SH-SY5Y (cell line): ENCODE measurements around the gene TCP11L2.

ENCODE experiments used
- GATA2 ChIP-seq: IDR thresholded peaks from 2 replicates; pipeline ENCODE4 v1.6.1; 2011; ENCODE audit warnings: mild to moderate bottlenecking, low read depth, low read length
- GATA3 ChIP-seq: IDR thresholded peaks from 2 replicates; pipeline ENCODE4 v1.6.1; 2011; ENCODE audit warnings: low read depth, mild to moderate bottlenecking, low read length, moderate library complexity

TCP11L2 gene

DNA sequence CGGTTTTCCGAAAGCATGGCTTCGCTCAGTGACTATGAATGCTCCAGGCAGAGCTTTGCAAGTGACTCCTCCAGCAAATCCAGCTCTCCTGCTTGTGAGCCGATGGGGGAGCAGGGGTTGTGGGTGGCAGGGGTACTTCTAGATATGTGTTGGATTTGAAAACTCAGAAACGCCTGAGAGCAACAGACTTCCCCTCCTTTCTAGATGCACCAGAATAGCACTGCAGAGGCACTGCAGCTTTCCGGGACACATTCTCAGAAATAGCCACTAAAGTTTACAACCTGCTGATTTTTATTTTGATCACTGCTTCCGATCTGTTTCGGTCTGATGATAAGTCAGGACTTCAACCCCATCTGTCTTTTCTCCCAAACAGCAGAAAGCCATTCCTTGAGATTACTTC is 8.6 kb downstream of the TCP11L2 start:
- TF ChIP-seq GATA2: no peak
- no peak for TF ChIP-seq GATA3

- TF ChIP-seq GATA2: no peak
- no peak for TF ChIP-seq GATA3
Observed at GRCh38 chr12:106315523-106315922, 13.0 kb downstream of the TCP11L2 start.

DNA sequence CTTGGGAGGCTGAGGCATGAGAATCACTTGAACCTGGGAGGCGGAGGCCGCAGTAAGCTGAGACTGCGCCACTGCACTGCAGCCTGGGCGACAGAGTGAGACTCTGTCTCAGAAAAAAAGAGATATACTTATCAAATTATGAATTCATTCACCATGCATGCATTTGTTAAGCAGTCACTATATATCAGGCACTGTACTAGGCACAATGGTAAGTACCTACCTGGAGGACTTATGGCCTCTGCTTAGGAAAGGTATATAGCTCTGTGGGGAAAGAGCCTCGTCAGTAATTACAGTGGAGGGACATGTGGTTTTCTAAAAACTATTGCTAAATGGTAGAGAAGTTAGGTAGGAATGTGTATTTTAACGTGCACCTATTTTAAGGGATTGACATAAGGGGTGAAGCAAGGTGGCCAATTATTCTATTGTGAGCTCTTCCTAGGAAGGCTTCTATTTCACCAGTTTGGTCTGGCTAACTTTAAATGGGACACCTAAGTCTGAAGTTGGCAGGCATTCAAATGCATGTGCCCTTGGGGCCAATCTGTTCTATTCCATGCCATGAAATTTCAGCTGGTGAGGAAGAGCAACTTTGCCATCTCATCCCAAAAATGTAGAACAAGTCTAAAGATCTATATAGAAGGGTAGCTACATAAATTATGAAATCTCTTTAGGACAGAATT is 15.0 kb downstream of the TCP11L2 start:
- no peak for TF ChIP-seq GATA2
- TF ChIP-seq GATA3: no peak

- TF ChIP-seq GATA3: no peak
- no peak for TF ChIP-seq GATA2
Observed at GRCh38 chr12:106321139-106321850, 18.8 kb downstream of the TCP11L2 start.

- TF ChIP-seq GATA3 (no peak), GATA2 (no peak)
Observed at GRCh38 chr12:106323537-106323936, 21.0 kb downstream of the TCP11L2 start.

GRCh38 chr12:106327309-106327869 is 24.9 kb downstream of the TCP11L2 start:
- TF ChIP-seq GATA3: no peak
- no peak for TF ChIP-seq GATA2

DNA sequence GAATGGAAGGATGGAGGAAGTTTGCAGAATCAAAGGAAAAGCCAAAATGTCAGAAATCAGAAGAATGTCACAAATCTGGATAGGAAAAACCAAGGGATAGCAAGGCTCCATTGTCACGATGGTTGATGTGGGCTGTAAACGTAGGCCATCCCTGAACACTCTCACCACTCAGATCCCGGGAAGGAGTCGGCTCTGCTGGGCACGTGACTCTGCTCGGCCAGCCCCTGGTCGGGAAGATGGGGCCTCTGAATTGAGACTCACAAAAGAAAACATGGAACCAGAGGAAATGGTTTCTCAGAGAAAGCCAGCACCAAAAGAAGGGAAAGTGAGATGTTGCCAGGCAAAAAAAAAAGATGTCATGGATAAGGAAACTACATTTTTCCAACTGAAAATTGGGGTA is 26.2 kb downstream of the TCP11L2 start:
- TF ChIP-seq GATA2: no peak
- no peak for TF ChIP-seq GATA3

- TF ChIP-seq GATA2 (no peak), GATA3 (no peak)
Observed at GRCh38 chr12:106329231-106329982, 26.9 kb downstream of the TCP11L2 start.

GRCh38 chr12:106331599-106331998 is 29.1 kb downstream of the TCP11L2 start:
- TF ChIP-seq GATA2 (no peak), GATA3 (no peak)

- no peak for TF ChIP-seq GATA2
- TF ChIP-seq GATA3: no peak
Observed at GRCh38 chr12:106332536-106332935, 30.0 kb downstream of the TCP11L2 start.

DNA sequence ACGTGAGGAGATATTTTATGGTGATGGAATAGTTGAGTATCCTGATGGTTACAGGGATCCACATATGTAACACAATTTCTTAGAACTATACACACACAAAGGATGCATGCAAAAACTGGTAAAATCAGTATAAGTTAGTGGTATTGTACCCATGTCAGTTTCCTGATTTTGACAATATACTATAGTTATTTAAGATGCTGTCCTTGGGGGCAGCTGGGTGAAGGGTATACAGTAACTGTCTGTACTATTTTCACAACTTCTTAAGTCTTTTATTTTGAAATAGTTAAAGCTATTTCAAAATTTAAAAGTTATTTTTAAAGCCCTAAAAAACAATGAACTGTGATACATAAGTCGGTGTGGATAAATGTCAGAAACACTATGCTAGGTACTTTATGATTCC is 30.5 kb downstream of the TCP11L2 start:
- TF ChIP-seq GATA3 (no peak), GATA2 (no peak)

- TF ChIP-seq GATA3 (no peak), GATA2 (no peak)
Observed at GRCh38 chr12:106333756-106334155, 31.2 kb downstream of the TCP11L2 start.

DNA sequence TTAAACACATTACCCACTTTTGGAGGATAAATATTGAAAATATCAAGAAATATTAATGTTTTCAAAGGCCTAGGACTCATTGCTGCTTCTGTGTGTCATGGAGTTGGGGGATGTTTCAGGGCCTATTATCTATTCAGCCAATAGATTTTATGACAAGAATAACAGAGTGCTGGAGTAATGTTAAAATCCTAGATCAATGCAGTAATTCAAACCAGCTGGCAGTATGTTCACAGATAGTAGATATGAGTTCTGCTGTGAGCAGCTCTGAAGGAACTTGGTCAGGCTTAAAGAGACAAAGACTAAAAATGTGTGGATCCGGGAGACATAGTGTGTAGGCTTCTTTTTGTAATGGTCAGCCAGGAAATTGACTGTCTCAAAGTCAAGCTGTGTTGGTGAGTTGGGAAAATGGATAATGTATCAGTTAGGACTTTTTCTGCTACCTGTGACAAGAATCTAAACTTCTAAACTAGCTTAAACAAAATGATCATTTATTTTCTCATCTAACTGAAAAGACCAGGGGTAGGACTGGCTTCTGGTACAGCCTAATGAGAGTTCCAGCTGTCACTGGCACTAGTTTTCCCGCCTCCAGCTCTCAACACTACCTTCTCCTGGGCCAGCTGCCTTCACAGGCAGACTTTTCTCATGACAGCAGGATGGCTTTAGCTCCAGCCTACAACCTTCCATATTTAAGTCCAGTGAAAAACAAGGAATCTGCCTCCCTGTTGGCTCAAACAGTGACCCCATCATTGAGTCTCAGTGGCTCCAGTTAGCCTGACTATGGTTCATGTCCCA is 38.7 kb downstream of the TCP11L2 start:
- TF ChIP-seq GATA2 (peak; percentile 71), GATA3 (peak; percentile 54; the same call in 1 of the 2 replicates)

DNA sequence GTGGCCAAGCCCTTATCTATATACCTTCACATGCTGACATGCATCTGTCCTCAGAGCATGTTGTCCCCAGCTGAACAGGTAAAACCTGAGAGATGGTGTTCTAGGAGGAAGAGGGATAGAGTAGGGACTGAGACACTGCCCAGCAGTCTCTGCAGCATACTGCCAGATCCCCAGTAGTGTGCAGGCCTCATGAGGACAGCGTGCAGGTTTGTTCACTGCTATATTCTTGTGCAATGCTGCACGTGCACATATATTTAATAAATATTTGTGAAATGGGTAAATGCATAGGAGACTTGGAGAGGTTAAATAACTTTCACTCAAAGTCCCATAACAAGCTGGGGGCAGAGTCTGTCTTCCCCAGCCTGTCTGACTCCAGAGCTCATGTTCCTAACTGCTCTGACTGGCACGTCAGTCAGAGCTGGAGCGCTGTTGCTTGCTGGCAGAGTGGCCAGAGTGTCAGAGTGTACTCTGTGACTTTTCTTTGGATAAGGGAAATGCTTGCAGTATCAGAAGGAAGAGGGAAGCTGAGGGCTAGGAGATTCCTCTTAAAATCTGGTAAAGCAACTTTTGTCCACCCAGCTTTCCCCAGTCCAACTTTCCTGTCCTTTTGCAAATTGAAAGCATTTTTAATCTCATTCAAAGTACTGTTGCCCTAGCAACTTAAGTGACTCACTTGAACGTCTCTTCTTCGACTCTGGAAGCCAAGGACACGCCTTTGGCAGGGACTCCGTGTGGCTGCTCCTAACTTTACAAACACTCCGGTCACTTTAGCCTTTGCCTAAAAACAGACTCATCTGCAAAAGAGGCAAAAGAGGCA is 40.1 kb downstream of the TCP11L2 start:
- TF ChIP-seq GATA2 (no peak), GATA3 (no peak)
